ENCODE measurements around the gene LGALS3BP.

The LGALS3BP gene

DNA sequence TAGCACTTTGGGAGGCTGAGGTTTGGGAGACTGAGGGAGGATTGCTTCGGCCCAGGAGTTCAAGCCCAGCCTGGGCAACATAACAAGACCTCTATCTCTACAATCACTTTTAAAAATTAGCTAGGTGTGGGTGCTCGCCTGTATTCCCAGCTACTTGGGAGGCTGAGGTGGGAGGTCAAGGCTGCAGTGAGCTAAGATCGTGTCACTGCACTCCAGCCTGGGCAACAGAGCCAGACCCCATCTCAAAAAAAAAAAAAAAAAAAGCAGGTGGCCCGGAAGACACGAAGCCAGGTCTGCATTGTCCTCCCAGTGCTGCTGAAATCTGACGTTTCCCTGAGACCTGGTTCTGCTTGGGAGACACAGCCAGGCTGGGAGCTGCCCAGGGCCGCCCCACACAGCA lies 35.7 kb downstream of the LGALS3BP start:
- DNase-seq (ENCODE audit: extremely low read depth, low read depth), result no peak
- TF ChIP-seq, protein P1, sequence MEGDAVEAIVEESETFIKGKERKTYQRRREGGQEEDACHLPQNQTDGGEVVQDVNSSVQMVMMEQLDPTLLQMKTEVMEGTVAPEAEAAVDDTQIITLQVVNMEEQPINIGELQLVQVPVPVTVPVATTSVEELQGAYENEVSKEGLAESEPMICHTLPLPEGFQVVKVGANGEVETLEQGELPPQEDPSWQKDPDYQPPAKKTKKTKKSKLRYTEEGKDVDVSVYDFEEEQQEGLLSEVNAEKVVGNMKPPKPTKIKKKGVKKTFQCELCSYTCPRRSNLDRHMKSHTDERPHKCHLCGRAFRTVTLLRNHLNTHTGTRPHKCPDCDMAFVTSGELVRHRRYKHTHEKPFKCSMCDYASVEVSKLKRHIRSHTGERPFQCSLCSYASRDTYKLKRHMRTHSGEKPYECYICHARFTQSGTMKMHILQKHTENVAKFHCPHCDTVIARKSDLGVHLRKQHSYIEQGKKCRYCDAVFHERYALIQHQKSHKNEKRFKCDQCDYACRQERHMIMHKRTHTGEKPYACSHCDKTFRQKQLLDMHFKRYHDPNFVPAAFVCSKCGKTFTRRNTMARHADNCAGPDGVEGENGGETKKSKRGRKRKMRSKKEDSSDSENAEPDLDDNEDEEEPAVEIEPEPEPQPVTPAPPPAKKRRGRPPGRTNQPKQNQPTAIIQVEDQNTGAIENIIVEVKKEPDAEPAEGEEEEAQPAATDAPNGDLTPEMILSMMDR (IDR thresholded peaks at IDR 0.05; ENCODE audit: low read depth, low read length, missing control alignments), result no peak
- H3K4me3 ChIP-seq (replicated peaks; ENCODE audit: low read depth, low read length), result no peak overlapping the region

DNA sequence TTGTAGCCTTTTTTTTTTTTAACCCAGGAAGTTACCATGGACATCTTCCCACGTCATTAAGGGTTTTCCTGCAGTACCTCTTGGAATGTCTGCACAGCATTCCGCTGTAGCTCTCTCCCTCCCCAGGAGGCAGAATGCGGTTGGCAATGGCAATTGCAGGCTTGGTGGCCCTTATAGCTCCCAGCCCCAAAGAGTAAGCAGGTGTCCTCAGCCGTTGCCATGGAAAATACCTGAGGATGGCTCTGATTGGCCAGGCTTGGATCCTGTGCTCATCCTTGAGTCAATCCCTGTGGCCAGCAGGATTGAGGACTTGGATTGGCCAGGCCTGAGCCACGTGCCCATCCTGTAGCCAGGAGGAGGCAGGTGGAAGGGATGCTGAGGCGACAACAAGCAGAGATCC lies 39.0 kb downstream of the LGALS3BP start:
- DNase-seq (ENCODE audit: extremely low read depth, low read depth), result no peak
- TF ChIP-seq, protein P1 (IDR thresholded peaks at IDR 0.05; ENCODE audit: low read depth, low read length, missing control alignments), result no peak
- H3K4me3 ChIP-seq (replicated peaks; ENCODE audit: low read depth, low read length), result no peak overlapping the region

DNA sequence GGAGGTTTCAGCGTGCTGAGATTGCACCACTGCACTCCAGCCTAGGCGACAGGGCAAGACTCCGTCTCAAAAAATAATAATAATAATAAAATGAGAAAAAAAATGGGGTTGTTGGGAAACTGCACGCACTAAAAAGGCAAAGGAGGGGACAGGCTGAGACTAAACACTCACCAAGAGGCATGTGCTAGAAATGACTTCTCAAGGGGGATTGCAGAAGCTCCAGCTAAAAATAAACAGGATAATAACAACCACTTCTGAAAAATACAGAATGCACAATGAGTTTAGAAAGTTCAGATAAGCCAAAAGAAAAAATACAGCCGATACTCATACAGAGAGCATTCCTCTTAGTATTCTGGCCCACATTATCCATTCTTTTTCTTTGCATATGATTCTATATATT lies 39.5 kb downstream of the LGALS3BP start:
- TF ChIP-seq, protein P1 (IDR thresholded peaks at IDR 0.05; ENCODE audit: low read depth, low read length, missing control alignments), result no peak
- DNase-seq (ENCODE audit: extremely low read depth, low read depth), result no peak
- no peak overlapping the region for H3K4me3 ChIP-seq (replicated peaks; ENCODE audit: low read depth, low read length)

DNA sequence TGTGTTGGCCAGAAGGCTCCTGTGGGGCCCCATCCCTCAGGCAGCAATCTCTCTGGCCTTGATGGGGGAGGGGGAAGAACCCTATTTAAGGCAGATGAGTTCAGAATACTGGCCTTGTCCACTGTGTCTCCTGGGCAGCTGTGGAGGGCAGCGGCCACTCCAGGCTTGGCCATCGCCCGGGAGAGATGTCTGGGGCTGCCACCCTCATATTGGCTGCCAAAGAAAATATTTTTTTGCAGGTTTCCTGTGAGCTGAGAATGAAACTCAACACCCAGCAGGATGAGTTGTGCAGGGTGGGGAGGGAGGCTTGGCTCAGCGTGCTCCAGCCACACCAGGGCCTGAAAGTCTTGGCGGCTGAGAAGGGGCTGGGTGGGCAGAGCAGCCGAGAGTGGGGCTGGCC lies 40.1 kb downstream of the LGALS3BP start:
- TF ChIP-seq, protein P1 (IDR thresholded peaks at IDR 0.05; ENCODE audit: low read depth, low read length, missing control alignments), result no peak
- no peak for DNase-seq (ENCODE audit: extremely low read depth, low read depth)

DNA sequence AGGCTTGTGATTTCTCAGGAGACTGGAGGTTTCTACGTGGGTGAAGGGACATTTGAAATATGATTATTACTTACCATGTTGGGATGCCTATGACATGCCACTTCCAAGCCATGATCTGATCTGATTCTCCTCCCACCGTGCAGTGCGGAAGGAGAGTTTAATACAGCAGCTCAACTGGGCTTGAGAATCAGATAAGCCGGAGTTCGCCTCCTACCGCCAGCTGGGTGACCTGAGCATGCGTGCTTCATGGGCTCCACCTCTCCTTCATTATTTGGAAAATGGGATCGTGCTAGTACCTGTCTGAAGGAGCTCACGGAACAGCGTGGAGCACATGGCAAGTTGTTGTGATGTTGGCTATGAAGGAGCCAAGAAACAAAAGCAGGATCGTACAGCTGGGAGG lies 42.2 kb downstream of the LGALS3BP start:
- no peak for DNase-seq (ENCODE audit: extremely low read depth, low read depth)
- TF ChIP-seq, protein P1 (IDR thresholded peaks at IDR 0.05; ENCODE audit: low read depth, low read length, missing control alignments), result no peak
- no peak overlapping the region for H3K4me3 ChIP-seq (replicated peaks; ENCODE audit: low read depth, low read length)

More for the DNA sequence above, 40.1 kb downstream of the LGALS3BP start:
- no peak overlapping the region for H3K4me3 ChIP-seq (replicated peaks; ENCODE audit: low read depth, low read length)

DNA sequence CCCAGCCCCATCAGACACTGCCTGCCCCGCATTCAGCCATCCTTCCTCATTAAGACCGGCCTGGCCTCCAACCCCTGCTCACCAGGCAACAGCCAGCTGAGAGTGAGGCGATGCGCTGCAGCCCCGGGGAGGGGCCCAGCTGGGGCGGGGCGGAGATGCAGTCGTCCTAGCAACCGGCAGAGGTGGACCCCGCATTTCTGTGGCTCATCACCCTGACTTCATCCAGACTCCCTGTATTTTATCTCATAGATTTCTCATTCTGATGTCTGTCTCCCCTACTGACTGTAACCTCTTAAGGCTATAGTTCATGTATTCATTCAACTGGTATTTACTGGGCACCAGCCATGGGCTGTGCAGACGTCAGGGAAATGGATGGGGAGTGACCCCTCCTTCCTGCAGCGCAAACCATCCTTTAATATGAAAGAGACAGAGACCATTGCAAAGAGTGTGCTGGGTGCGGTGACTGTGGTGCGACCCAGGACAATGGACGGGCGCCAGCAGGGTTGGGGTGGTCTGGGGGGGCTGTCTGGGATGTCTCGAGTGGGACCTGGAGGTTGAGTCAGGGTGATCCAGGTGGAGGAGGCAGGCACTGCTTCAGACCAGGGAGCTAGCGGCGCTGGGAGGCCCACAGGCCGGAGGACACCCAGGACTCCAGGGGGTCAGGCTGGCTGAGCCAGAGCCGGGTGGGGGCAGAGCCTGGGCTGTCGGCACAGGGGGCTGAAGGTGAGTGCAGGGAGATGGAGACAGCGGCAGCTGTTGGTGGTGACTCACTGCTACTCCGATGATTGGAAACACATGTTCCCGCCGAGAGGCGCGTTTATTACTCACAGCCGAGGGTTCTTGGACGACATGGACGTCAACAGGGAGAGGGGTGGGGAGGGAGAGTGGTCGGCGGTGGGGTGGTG lies 44.1 kb downstream of the LGALS3BP start:
- no peak overlapping the region for H3K4me3 ChIP-seq (replicated peaks; ENCODE audit: low read depth, low read length)
- DNase-seq (ENCODE audit: extremely low read depth, low read depth), result peak; percentile 93
- TF ChIP-seq, protein P1 (IDR thresholded peaks at IDR 0.05; ENCODE audit: low read depth, low read length, missing control alignments), result no peak
